Measurements from ENCODE around the gene ASB18.

Gene ASB18

DNA sequence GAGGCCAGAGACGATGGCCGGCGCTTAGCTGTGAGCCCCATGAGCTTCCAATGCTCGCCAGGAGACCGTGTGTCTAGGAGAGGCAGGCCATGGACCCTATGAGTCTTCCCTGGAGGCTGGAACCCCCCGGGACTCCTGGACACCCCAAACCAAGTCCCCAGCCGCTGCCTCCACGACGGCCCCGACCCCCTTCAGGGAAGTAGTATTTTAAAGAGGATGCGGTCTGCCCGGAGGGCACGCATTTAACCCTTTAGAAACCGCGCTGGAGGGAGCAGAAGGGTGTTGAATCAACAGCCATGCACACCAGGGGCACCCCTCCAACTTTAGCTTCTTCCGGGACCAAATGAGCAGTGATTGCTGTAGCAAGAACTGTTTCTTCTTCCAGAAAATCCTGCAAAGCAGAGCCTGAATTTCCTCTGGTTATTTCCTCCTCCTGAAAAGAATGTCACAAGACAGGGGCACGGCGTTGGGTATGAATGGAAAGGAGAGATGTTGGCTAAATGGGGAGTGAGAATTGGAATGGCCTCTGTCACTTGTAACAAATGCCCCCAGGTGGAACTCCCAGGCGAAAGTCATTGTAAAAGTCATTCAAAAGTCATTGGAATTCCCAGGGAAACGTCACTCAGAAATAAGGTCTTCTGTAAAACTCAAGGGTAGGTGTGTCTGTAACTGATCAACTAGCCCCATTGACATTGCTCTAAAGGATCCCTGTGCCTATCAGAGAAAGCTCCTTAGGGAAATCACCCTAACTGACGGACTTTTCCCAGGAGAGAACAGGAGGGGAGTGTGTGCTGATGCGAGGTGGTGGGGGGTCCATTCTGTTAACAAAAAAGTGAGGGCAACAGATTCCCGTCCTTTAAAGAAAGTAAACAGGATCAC is 90.2 kb downstream of the ASB18 start:
- no peak for DNase-seq (ENCODE audit: low read depth)

DNA sequence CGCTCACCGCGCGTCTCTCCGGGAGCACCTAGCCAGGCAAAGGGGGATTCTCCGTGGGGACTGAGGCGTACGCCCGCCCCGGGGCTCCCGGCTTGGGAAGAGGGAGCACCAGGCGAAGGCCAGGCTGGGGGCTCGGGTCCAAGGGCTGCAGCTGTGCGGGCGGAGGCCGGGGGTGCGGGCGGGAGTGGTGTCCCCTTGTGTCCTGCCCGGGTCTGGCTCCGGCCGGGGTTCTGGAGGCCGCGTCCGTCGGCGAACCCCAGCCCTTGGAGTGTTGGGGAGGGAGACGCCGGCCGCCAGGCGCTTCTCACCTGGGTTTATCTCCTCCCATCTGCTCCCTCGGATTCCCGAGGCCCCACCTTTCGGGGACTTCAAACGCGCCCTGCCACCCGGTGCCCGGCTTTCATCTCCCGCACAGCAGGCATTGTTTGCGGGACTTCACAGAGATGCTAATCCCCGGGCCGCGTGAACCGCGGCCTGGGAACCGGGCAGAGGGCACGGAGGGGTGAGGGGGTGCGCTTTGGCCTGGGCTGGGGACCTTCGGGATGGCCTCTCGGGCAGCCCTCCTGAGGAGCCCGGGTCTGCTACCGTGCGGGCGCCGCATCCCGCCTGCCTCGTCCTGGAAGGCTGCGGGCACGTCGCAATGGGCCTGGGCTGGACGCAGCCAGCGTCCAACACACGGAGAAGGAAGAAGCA is 91.0 kb downstream of the ASB18 start:
- DNase-seq (ENCODE audit: low read depth): no peak

DNA sequence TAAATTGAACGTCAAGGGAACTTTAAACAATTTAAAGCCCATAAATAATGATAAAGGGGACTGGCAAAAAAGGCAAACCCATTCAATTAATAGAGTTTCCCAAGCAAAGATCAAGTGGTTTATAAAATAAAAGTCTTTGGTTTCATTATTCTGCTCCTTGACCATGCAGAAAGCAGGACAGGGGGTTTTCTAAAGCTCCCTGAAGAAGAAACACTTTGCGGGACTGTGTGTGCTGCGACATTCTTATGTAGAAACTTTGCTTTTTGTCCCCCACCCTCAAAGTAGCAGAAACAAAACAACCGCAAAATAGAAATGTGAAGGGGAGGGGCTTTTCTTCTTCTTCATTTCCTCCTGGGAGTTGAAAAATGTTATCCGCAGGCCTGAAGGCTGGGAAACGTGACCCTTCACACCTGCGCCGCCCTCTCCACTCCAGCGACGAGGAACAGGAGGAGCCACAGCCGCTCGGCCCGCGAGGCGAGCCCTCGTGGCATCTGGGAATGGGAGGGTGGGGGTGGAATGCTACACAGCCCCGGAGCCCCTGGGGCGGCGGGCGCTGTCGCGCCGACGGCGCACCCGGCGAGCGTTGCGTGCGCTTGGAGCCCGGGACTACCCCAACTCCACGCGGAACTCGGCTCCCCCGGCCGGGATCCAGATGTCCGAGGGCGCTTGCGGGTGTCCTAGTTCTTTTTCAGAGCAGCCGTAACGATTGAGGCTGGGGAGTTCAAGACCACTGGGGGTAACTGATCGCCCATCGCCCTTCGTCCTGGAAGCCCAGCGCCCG is 91.8 kb downstream of the ASB18 start:
- DNase-seq (ENCODE audit: low read depth): no peak

DNA sequence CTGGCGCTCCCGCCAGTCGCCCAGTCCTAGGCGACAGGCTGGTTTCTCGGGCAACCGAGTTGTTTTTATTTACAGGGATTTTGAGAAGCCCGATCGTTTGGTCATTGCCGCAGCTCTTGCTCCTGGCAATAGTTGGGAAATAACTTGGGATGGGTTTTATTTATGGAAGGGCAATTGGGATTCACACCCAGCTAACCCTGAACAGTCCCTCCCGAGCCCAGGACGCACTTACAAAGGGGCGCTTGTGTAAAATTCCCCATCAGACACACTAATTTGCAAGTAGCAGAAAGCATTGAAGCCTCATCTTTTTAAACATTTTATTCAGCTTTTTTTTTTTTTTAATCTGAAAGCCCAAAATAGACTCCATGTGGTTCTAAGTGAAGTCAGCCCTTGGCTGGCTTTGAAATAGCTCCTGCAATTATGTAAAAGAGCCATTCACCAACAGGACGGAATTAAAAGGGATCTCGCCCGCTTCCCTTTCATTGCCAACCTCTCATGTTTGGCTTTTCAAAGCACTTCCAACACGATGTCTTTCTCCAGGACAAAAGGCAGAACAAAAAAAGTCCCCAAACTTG is 92.4 kb downstream of the ASB18 start:
- DNase-seq (ENCODE audit: low read depth): no peak

DNA sequence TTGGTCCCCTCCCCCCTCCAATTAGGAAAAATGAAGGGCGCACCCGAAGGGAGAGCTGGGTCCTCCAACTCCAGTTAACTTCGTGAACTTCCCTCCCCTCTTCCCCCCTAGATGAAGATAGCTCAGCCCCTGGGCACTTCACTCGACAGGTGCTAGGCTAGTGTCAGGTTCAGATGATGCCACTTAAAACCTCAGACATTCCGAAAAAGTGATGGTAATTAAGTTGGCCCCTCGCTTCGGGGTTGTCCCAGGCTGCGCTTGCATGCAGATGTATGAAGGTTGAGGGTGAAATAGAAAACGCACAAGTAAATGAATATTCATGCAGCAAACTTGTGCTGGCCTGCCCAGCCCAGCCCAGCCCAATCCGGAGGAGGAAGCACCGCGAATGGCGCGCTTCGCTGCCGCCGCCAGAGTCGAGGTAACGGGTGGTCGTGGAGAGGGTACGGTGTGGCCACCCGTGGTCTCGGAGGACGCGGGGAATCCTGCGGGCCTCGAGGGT is 93.0 kb downstream of the ASB18 start:
- DNase-seq (ENCODE audit: low read depth): no peak

DNA sequence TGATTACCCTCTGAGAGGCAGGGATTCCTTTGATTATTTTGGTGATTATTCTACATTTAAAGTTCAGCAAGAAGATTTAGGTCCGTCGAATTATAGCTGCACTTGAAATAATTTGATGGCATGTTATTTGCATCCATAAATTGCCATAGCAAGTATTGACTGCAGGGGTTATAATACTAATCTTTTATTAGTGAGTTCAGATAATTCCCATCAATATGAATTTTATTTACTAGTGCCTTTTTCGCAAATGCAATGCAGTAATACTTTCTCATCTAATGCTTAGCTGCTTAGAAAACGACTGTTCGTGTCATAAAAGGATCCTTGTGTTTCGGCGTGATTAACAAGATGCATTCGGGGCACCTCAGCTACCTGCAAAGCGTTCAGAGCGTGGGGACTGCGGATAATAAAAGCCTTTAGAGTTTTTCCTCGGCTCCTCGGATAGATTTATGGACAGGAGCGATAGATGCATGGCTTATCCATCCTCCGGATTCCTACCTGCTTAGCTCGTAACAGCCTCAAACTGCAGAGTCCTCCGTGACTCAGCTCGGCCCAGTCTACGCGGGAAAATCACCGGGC is 93.5 kb downstream of the ASB18 start:
- DNase-seq (ENCODE audit: low read depth): no peak

DNA sequence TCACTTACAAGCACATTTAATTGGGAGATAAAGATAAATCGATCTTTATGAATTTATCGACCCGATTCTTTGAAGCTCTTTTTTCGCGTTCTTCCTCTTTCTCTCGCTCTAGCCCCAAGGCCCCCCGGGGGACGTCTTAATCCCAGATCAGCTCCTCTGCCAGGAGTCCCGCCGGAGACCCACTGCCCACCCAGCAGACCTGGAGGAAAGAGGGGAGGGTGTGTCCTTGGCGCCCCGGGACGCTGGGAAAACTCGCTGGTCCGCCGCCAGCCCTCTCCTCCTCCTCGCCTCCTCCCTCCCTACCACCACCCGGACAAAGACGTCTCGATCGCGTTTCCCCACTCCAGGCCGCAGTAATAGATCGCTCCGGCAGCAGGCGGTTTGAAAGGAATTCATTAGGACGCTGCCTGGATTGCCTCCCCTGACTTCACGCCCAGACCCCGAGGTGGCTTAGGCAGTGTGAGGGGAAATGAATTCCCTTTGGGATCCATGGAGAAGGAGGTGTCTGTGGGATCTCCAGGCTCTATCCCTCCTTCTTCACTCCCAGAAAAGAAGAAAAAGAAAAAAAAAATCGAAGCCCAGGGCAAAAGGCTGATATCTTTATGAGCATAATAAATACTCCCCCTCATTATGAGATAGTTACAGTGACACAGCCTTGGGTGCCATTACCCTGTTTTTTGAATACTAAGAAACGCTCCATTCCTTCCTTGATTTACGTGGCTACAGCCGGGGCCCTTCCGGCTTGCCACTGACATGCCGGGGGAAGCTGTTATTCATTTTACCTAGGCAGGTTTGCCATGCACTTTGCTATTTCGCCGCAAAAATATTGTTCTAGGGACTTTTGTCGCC is 94.2 kb downstream of the ASB18 start:
- no peak for DNase-seq (ENCODE audit: low read depth)

DNA sequence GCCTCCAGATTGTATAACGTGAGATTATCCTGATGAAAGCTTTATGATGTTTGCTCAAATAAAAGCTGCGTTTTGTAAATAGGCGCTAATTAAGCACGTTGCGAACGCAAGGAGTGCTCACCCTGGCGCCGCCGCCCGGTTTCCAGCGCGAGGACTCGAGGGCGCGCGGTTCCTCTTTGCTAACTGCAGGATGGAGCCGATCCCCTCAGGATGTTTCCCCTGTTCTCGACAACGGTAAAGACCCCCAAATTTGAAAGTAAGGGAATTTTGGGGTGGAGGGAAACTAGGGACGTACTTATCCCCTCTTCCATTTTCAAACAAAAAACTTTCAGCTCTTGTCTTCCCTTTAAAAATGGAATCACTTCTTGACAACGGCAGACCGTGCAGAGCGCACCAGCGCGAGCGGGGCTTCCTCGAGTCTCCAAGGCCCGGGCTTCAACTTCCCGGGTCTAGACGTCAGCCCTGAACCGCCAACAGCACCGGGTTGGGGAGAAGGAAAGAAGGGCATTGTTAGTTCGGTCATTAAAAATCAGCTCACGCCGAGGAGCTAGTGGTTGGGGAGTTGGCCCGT is 95.0 kb downstream of the ASB18 start:
- DNase-seq (ENCODE audit: low read depth): no peak

DNA sequence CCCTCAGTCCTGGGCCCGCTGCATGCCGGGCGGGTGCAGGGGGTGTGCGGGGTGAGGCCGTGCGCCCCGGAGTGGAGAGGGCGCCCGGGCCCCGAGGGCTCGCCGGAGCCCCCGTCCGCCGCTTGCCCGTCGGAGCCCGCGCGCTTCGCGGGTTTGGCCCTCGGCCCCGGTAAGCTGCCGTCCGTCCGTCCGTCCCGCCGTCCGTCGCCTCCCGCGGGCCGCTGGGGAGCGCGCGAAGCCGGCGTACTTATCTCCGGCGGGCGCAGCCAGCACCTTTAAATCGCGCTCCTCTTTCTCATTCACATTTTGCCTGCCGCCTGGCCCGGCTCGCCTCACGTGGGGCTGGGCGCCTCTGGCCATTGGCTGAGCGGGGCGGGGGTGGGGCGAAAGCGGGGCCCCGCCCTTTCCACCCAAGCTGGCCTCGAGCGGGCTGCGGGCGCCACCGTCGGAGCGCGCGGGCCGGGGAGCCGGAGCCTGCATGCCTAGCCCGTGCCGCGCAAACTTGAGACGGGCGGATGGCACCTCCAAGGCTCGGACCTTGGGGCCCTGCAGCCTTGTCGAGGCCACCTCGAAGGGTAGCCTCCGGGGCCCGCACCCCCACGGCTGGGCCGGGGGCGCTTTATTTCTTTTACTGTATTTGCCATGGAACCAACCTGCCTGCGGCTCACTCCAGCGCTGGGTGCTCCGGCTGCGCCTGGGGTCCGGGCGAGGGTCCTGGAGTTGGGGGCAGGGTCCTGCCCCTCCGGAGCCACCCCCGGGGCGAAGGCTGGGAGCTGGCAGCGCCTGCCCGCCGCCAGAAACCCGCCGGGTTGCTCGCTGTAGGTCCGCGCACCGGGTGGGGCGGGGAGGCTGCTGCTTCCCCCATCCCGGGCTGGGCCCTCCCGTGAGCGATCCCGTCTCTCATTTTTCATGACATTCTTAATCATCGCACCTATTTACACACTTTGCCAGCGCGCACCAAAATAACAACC is 95.8 kb downstream of the ASB18 start, which contains the start of gene GBX2:
TSS of gene GBX2 (minus strand) at position 277 of the 971 bp plus-strand sequence. CDS start 415 bp downstream, outside the sequence.
- DNase-seq (ENCODE audit: low read depth): no peak

DNA sequence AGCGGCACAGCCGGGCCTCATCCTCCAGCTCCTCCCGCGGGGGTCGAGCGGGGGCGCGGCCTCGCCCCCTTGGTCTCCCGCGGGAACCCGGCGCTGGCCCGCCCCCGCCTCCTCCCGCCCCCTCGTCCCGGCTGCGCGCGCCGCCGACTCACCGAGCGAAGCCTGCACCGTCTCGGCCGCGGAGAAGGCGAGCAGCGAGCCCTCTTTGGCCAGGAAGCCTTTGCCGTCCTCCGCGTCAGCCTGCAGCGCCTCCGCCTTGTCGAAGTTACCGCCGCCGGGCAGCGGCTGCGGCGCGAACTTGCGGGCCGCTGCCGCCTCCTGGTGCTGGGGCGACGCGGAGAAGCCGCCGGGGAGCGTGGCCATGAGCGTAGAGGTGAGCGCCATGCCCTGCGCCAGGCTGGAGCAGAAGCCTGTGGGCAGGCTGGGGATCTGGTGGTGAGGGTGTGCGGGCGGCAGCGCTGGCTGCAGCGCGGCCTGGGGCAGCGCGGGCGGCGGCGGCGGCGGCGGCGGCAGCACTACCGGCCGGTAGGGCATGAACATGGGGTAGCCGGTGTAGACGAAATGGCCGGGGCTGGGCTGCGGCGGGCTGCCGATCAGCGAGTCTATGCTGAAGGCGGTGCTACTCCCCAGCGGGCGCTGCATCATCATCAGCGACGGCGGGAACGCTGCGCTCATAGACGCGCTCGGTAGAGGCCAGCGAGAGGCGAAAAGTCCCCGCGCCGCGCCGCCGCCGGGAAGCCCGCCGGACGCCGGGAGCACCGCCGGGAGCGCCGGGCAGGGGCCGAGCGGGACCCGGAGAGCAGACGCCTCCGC is 96.7 kb downstream of the ASB18 start:
- DNase-seq (ENCODE audit: low read depth): no peak

DNA sequence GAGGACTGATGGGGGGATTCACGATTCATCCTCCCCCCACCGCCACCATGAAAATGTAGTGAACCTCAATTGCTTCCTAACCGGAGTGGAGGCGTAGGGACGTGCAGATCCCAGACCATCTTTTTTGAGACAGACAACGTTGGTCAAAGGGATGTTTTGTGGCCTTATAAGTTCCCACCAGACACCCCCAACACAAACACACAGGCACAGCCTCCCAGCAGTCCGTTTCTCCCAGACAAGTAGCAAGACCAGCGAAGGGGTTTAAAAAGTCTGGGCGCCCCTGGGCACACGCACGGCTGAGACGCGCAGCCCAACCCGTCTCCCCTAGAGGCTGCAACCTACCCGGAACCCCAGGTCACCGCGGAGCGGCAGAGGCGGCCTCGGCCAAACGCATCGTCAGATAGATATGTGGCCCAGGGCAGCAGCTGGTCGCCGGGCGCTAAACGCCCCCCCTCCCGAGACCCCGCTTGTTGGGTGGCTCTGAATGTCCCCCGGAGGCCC is 97.4 kb downstream of the ASB18 start:
- no peak for DNase-seq (ENCODE audit: low read depth)

DNA sequence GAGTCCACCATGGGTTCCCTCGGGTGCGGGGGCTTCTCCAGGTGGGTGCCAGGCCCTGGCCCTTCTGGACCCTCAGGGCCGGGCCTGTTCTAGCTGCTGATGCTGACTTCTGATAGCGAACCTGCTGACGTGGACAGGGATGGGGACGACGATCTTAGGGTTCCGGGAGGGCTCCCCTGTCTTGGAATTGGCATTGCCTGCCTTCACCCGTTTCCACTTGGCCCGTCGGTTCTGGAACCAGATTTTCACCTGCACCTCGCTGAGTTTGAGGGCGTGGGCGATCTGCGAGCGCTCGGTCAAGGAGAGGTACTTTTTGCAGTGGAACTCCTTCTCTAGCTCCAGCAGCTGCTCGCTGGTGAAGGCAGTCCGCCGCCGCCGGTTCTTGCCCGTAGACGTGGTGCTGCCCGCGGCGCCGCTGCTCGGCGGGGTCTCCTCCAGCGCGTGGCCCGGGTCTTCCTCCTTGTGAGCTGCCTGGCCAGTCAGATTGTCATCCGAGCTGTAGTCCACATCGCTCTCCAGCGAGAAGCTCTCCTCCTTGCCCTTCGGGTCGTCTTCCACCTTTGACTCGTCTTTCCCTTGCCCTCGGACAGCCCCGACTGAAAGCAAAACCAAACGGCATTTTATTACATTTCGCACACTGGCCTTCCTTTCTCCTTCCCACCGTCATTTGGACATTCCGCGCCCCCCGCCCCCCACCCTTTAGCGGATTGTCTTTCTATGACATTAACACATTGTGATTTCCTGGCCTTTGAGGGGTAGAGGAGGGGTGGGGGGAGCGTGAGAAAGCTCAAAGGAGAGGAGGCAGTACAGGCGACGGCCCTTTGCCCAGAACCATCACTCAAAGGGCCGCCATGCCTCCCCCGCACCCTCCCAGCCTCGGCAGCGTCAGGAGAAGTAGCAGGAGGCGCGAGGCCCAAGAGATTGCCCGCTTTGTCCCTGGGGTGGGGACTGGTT is 98.1 kb downstream of the ASB18 start:
- DNase-seq (ENCODE audit: low read depth): no peak

DNA sequence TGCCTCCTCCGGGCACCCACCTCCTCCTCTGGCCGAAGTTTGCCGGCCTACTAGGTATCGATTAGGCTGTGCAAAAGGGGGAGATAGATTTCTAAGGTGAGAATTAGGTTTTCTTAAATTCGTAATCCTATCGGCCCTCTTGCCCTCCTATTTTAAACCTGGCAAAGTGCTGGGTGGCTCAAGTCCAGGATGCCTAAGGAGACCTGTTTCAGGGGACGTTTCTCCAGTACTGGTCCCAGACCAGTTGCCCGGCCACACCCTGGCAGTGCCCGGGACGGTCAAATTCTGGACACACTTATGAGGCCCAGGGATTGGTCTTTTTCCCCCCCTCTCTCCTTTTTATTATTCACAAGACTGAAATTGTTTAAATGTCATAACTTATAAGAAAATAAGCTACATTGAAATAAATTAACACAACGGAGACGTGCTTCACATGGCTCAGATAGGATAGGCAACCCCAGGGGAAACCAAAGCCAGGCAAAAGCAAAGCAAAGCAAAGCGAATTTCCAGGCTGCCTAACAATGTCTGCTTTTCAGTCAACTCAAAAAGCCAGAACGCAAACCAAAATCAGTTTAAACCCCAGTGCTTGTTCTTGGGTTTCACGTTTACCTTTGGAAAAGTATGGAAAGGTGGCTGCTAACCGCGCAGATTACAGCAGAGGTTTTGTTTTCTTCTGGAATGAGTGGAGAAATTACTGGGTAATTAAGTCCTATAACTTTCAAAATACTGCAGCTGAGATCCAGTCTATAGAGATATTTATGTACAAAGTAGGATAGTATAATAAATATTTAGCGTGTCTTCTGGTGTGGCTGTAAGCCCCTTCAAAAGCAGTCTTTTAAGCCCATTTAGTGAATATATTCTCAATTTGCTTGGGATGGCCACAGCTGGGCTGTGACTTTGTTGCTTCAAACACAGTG is 99.0 kb downstream of the ASB18 start:
- DNase-seq (ENCODE audit: low read depth): no peak

DNA sequence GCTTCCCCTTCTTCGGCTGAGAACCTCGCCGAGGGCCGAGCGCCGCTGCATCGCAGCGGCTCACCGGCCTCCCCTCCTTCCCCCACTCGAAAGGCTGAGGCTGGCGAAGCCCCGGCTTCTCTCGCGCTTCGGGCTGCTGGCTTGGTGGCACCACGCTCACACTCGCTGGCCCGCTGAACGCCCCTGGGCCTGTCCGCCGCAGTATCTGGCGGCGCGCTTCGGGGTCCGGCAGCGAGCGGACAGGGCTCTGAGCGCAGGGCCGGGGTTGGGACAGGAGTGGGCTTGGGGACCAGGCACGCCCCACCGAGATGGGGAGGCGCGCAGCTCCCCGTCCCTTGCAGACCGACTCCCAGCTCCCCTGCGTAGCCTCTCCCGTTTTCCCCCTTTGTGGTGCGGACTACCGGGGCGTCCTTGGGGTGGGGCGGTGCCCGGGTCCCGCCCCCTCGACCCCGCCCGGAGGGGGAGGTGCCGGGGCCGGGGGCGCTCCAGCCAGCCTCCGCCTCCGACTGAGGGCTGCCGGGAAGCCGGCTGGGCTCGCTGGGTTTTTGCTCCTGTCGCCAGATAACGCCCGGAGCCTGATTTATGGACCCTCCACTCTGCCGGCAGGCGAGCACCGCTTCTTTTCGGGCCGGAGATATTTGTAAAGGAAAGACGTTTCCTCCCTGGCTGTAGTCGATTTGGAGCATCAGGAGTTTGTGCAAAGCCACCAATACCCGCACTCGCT is 99.8 kb downstream of the ASB18 start:
- no peak for DNase-seq (ENCODE audit: low read depth)
